IMR-90 (cell line): ENCODE results near the gene SGMS1. TPM values are rescaled to one million over a fixed set of nuclear protein-coding genes. Genes with fewer than 3 reads are reported as not detected.

Experiments
- CEBPB ChIP-seq: IDR thresholded peaks from 2 replicates; pipeline ENCODE4 v1.6.1; 2012; ENCODE audit warnings: low read depth, low read length, improper control_type of control experiment
- CHD1 ChIP-seq: IDR thresholded peaks from 2 replicates; pipeline ENCODE4 v1.6.1; 2012; ENCODE audit warnings: low read depth, low read length, improper control_type of control experiment
- NFE2L2 ChIP-seq: fragments of 150-350 bp; IDR thresholded peaks from 2 replicates; pipeline ENCODE4 v1.6.1; 2016; ENCODE audit warnings: low read depth, mild to moderate bottlenecking, low read length
- SMC3 ChIP-seq: fragments of 150-350 bp; IDR thresholded peaks from 2 replicates; pipeline ENCODE4 v1.6.1; 2016; ENCODE audit warnings: low read depth, mild to moderate bottlenecking, antibody characterized with exemption, low read length, moderate library complexity
- polyA plus RNA-seq, 3 experiments: library from polyadenylated mRNA; depleted of rRNA; stranded (reverse); fragments of >200 nt; gene quantifications; 2 replicates each; pipeline ENCODE4 v1.2.3, GENCODE V29; 2012; ENCODE audit warnings: low replicate concordance in 1 of 3
- total RNA-seq: library from RNA; depleted of rRNA; stranded (reverse); fragments of >200 nt; gene quantifications from 2 replicates; pipeline ENCODE4 v1.2.3, GENCODE V29; 2012
- TF ChIP-seq, protein P1 (sequence below): conservative IDR thresholded peaks from 2 replicates; pipeline ENCODE4 v1.5.1; 2012; ENCODE audit warnings: mild to moderate bottlenecking, low read depth, low read length, improper control_type of control experiment

Gene SGMS1
- total and polyA plus RNA-seq, 2 of the 4 experiments (the other 2 are of a cell fraction): 9.8 to 30.8 TPM

DNA sequence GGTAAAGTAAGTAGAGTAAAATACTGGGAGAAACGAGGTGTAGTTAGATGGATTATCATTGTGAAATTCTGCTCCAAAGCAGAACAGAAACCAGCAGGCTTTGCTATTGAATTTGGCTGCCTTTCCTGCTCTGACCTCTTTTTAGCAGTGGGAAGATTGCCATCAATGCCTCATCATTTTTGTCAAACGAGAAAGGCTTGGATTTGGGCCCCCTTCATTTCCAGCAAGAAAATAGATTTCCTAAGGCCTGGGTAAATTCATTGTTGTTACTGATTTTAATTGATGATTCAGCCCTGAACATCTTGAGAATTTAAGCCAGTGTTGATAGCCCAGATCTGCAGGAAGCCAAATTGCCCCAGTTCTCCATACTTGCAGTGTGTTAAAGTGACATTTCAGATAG is 337.2 kb downstream of the SGMS1 start (continued):
- TF ChIP-seq, protein P1, sequence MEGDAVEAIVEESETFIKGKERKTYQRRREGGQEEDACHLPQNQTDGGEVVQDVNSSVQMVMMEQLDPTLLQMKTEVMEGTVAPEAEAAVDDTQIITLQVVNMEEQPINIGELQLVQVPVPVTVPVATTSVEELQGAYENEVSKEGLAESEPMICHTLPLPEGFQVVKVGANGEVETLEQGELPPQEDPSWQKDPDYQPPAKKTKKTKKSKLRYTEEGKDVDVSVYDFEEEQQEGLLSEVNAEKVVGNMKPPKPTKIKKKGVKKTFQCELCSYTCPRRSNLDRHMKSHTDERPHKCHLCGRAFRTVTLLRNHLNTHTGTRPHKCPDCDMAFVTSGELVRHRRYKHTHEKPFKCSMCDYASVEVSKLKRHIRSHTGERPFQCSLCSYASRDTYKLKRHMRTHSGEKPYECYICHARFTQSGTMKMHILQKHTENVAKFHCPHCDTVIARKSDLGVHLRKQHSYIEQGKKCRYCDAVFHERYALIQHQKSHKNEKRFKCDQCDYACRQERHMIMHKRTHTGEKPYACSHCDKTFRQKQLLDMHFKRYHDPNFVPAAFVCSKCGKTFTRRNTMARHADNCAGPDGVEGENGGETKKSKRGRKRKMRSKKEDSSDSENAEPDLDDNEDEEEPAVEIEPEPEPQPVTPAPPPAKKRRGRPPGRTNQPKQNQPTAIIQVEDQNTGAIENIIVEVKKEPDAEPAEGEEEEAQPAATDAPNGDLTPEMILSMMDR: no peak
- TF ChIP-seq CEBPB: no peak
- TF ChIP-seq NFE2L2: no peak
- TF ChIP-seq CHD1: no peak
- no peak for TF ChIP-seq SMC3
